Body of pancreas (tissue), 4 donors: ENCODE measurements around the gene PCDHGA5. TPM values are rescaled to one million over a fixed set of nuclear protein-coding genes. Genes with fewer than 3 reads are reported as not detected.
"Not testable (repeated sequence)": the region's sequence is repeated elsewhere in the genome, so short reads cannot be mapped to it uniquely, and the experiment has no call there.

Experiments used
- ATAC-seq: fragments of 150-250 bp; one replicate; pipeline ENCODE4 v1.9.1; 2016
- DNase-seq, 4 donors: peaks; one replicate each; pipeline ENCODE4 v3.0.0-alpha.2; 2019
- H3K27ac ChIP-seq, 4 donors: fragments of 200-600 bp; sonication (generic); 1 replicate in 3 of 4; 2 replicates in 1 of 4; pipeline versions ENCODE4 v1.5.1 to v1.6.1; 2016 to 2019; ENCODE audit warnings: mild to moderate bottlenecking in 1 of 4, mixed read lengths in 1 of 4, moderate library complexity in 1 of 4
- H3K27me3 ChIP-seq, 2 donors: fragments of 200-600 bp; sonication (generic); one replicate each; pipeline ENCODE4 v1.6.0; 2016; ENCODE audit warnings: mild to moderate bottlenecking in 1 of 2
- H3K36me3 ChIP-seq, 2 donors: fragments of 200-600 bp; sonication (generic); replicated peaks in 1 of 2; 2 replicates each; pipeline ENCODE4 v1.5.1; 2016; ENCODE audit warnings: low read depth in 2 of 2; ENCODE audit not compliant: insufficient read depth in 1 of 2
- H3K4me1 ChIP-seq: fragments of 200-600 bp; sonication (generic); one replicate; pipeline ENCODE4 v1.6.0; 2016
- H3K4me3 ChIP-seq, 2 donors: fragments of 200-600 bp; sonication (generic); 1 replicate in 1 of 2; 2 replicates in 1 of 2; pipeline ENCODE4 v1.5.1; 2016 to 2019
- H3K9me3 ChIP-seq, 3 donors: fragments of 200-600 bp; sonication (generic); 1 replicate in 2 of 3; 2 replicates in 1 of 3; pipeline ENCODE4 v1.5.1; 2016
- POLR2A ChIP-seq, 3 donors: fragments of 450-650 bp; IDR thresholded peaks; one replicate each; pipeline ENCODE4 v1.6.1; 2016; ENCODE audit warnings: antibody characterized with exemption in 3 of 3, mild to moderate bottlenecking in 2 of 3
- WGBS, 2 donors: methylation state at CpG; one replicate each; pipeline ENCODE4 v1.1.5; 2017; 5-methylcytosine and 5-hydroxymethylcytosine counted together
- intact Hi-C: fragments of 100-400 bp; cut with DNase I; formaldehyde crosslinking; loops from one replicate; pipeline ENCODE4 v1.15.1; 2023
- total RNA-seq, 2 donors: library from RNA; depleted of rRNA; stranded (reverse); fragments of >200 nt; gene quantifications; one replicate each; pipeline ENCODE4 v1.1.0, GENCODE V29; 2016
- TF ChIP-seq, protein P1 (sequence below), 7 experiments: fragments of 450-650 bp in 4 of 7; fragments of 200-600 bp in 3 of 7; sonication (generic) in 3 of 7; IDR thresholded peaks; one replicate each; pipeline ENCODE4 v1.5.1; 2016 to 2019; ENCODE audit warnings: antibody characterized with exemption in 7 of 7

The PCDHGA5 gene
- total RNA-seq, 2 donors from 2014 or later: 5.6 to 6.0 TPM

DNA sequence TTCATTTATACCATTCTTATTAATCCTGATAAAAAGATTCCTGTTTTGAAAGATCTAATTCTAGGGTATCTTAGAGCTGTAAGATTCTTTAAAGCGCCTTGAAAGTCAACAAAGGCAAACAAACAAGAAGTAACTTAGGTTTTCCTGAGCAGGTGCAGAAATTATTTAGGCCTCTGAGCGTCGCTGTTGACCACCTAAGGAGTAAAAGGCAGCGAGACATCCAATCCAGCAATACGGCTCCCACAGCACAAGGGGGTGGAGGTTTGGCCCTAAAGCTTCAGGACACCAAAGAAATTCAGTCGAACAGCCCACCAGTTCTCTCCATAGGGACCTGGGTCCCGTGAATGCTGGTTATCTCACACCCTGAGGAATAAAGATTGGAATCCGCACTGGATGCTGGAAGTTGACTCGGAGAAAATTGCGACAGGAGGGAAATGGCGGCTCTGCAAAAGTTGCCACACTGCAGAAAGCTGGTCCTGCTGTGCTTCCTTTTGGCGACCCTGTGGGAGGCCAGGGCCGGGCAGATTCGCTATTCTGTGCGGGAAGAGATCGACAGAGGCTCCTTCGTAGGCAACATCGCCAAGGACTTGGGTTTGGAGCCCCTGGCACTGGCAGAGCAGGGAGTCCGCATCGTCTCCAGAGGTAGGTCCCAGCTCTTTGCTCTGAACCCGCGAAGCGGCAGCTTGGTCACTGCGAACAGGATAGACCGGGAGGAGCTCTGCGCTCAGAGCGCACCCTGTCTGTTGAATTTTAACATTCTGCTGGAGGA, 25.2 kb upstream of the PCDHGA5 start, which contains the start of gene PCDHGA2:
TSS of gene PCDHGA2 (plus strand) at position 223 of the 769 bp plus-strand sequence.
- Histone ChIP-seq H3K4me3 (no peak within 1 kb of the TSS), H3K36me3 (no peaks in the 10 kb centered on the region), H3K27me3 (no peaks in the 10 kb centered on the region), H3K4me1 (no peaks in the 10 kb centered on the region), H3K27ac (no peak within 1 kb of the TSS), H3K9me3 (peaks cover 0 to 47% (median 0%) of the 10 kb centered on the region in 3 donors)
- intact Hi-C loops: no loop called here
- peak in 3 of 4 donors; percentile 27 to 51 (median 37) for DNase-seq
- ATAC-seq: no peak
- WGBS, 2 donors: 5 to 16% methylated on average over 26 to 27 of the region's 27 CpGs
- no peak for TF ChIP-seq POLR2A (IDR thresholded peaks at IDR 0.05)
- TF ChIP-seq, protein P1, sequence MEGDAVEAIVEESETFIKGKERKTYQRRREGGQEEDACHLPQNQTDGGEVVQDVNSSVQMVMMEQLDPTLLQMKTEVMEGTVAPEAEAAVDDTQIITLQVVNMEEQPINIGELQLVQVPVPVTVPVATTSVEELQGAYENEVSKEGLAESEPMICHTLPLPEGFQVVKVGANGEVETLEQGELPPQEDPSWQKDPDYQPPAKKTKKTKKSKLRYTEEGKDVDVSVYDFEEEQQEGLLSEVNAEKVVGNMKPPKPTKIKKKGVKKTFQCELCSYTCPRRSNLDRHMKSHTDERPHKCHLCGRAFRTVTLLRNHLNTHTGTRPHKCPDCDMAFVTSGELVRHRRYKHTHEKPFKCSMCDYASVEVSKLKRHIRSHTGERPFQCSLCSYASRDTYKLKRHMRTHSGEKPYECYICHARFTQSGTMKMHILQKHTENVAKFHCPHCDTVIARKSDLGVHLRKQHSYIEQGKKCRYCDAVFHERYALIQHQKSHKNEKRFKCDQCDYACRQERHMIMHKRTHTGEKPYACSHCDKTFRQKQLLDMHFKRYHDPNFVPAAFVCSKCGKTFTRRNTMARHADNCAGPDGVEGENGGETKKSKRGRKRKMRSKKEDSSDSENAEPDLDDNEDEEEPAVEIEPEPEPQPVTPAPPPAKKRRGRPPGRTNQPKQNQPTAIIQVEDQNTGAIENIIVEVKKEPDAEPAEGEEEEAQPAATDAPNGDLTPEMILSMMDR (IDR thresholded peaks at IDR 0.05): peak in 5 of 7 experiments; percentile 26 to 50 (median 40)

- H3K4me3 ChIP-seq, intact Hi-C loops, H3K4me1 ChIP-seq, H3K36me3 ChIP-seq, H3K27ac ChIP-seq, DNase-seq, H3K27me3 ChIP-seq, ATAC-seq: not testable (repeated sequence)
- peaks cover 0 to 55% (median 4%) of the 10 kb centered on the region in 3 donors for H3K9me3 ChIP-seq
- 42 to 72% methylated on average over 14 to 45 of the region's 45 CpGs for WGBS, 2 donors
Observed at GRCh38 chr5:141340781-141341354, 23.1 kb upstream of the PCDHGA5 start.

GRCh38 chr5:141342773-141343172, 21.2 kb upstream of the PCDHGA5 start:
- H3K4me1 ChIP-seq: no peaks in the 10 kb centered on the region
- peaks cover 0 to 50% (median 4%) of the 10 kb centered on the region in 3 donors for H3K9me3 ChIP-seq
- ATAC-seq (no peak), DNase-seq (no peak)
- no peak overlapping the region for H3K4me3 ChIP-seq
- intact Hi-C loops: no loop called here
- TF ChIP-seq, protein P1 (IDR thresholded peaks at IDR 0.05): no peak
- TF ChIP-seq POLR2A (IDR thresholded peaks at IDR 0.05): no peak
- H3K27me3 ChIP-seq: no peaks in the 10 kb centered on the region
- no peak overlapping the region for H3K27ac ChIP-seq
- H3K36me3 ChIP-seq: no peaks in the 10 kb centered on the region
- 8 to 24% methylated on average over 1 of the region's 1 CpG for WGBS, 2 donors

- H3K27me3 ChIP-seq: no peaks in the 10 kb centered on the region
- DNase-seq: peak in 2 of 4 donors; percentile 26 to 44
- peak; percentile 40 for ATAC-seq
- H3K9me3 ChIP-seq: peaks cover 0 to 43% (median 4%) of the 10 kb centered on the region in 3 donors
- H3K4me3 ChIP-seq: no peak within 1 kb of the TSS
- no peaks in the 10 kb centered on the region for H3K36me3 ChIP-seq
- H3K27ac ChIP-seq: no peak within 1 kb of the TSS
- H3K4me1 ChIP-seq: no peaks in the 10 kb centered on the region
- intact Hi-C loops: no loop called here
- 21 to 25% methylated on average over 9 of the region's 9 CpGs for WGBS, 2 donors
- TF ChIP-seq, protein P1 (IDR thresholded peaks at IDR 0.05): peak in 5 of 7 experiments; percentile 18 to 36 (median 34)
- TF ChIP-seq POLR2A (IDR thresholded peaks at IDR 0.05): no peak
Observed at GRCh38 chr5:141343242-141343952, 20.6 kb upstream of the PCDHGA5 start, which contains the start of gene PCDHGA3. PCDHGA3 (plus strand) TSS chr5:141343829; CDS start chr5:141344034, 205 bp downstream.

- no peaks in the 10 kb centered on the region for H3K36me3 ChIP-seq
- 21 to 30% methylated on average over 30 to 31 of the region's 31 CpGs for WGBS, 2 donors
- no peaks in the 10 kb centered on the region for H3K27me3 ChIP-seq
- peaks cover 0 to 38% (median 4%) of the 10 kb centered on the region in 3 donors for H3K9me3 ChIP-seq
- H3K4me1 ChIP-seq: no peaks in the 10 kb centered on the region
- intact Hi-C loops: no loop called here
- no peak for DNase-seq
- H3K27ac ChIP-seq: no peak overlapping the region
- ATAC-seq: no peak
- no peak for TF ChIP-seq POLR2A (IDR thresholded peaks at IDR 0.05)
- TF ChIP-seq, protein P1 (IDR thresholded peaks at IDR 0.05): no peak
- H3K4me3 ChIP-seq: no peak overlapping the region
Observed at GRCh38 chr5:141343953-141344463, 20.0 kb upstream of the PCDHGA5 start.
